Neural cell (in vitro differentiated cells): ENCODE measurements around the gene KCNQ2.

Experiments used
- CTCF ChIP-seq: fragments of 450-650 bp; IDR thresholded peaks from 2 replicates; pipeline ENCODE4 v1.5.1; 2014; ENCODE audit warnings: antibody characterized with exemption, mild to moderate bottlenecking, moderate library complexity; ENCODE audit not compliant: poor library complexity, severe bottlenecking
- RAD21 ChIP-seq: fragments of 450-650 bp; conservative IDR thresholded peaks from 2 replicates; pipeline ENCODE4 v1.6.1; 2014; ENCODE audit warnings: antibody characterized with exemption, mild to moderate bottlenecking, moderate library complexity

DNA sequence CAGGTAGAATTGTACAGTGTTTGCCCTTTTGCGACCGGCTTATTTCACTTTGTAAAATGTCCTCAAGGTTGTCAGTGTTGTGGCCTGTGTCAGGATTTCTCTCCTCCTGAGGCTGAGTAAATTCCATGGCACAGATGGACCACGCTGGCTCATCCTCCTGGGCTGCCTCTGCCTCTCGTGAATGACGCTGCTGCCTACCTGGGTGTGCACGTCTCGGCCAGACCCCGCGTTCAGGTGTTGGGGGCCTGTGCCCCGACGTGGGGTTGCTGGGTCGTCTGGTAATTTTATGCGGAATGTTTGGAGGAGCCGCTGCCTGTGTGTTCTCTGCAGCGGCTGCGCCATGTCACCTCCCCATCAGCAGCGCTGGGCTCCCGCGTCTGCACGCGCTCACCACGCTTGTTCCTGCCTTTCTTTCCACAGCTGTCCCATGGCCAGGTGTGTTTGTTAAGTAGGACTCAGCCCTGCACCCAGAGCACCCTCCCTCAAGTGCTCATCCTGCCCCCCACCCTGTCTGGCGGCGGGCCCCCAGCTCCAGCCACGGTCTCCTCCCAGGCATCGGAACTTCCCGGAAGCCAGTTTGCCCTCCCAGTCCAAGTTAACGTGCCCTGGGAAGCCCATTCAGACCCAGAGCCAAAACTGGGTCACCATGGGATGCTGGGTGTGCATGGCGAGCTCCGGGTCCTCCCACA lies 75.2 kb downstream of the KCNQ2 start:
- TF ChIP-seq CTCF (no peak), RAD21 (no peak)
